Measurements from ENCODE around the gene STIM1.
"Not testable (repeated sequence)": the region's sequence is repeated elsewhere in the genome, so short reads cannot be mapped to it uniquely, and the experiment has no call there.

Gene STIM1

GRCh38 chr11:3879967-3880542 lies 24.6 kb downstream of the STIM1 start:
- FAIRE-seq: no peak

GRCh38 chr11:3880724-3881123 lies 25.3 kb downstream of the STIM1 start:
- DNase-seq (ENCODE audit: low spot score) (no peak), FAIRE-seq (no peak)

More at GRCh38 chr11:3879967-3880542, 24.6 kb downstream of the STIM1 start:
- no peak for DNase-seq (ENCODE audit: low spot score)

- DNase-seq (ENCODE audit: low spot score) (no peak), FAIRE-seq (no peak)
Observed at GRCh38 chr11:3882655-3883054, 27.2 kb downstream of the STIM1 start.

- no peak for FAIRE-seq
Observed at GRCh38 chr11:3885855-3886254, 30.4 kb downstream of the STIM1 start.

GRCh38 chr11:3886985-3887384 lies 31.5 kb downstream of the STIM1 start:
- DNase-seq (ENCODE audit: low spot score): no peak
- no peak for FAIRE-seq

More at GRCh38 chr11:3885855-3886254, 30.4 kb downstream of the STIM1 start:
- DNase-seq (ENCODE audit: low spot score): no peak

- FAIRE-seq: no peak
- no peak for DNase-seq (ENCODE audit: low spot score)
Observed at GRCh38 chr11:3888876-3889275, 33.4 kb downstream of the STIM1 start.

GRCh38 chr11:3890014-3890413 lies 34.5 kb downstream of the STIM1 start:
- FAIRE-seq (no peak), DNase-seq (ENCODE audit: low spot score) (no peak)

GRCh38 chr11:3890806-3891205 lies 35.3 kb downstream of the STIM1 start:
- DNase-seq (ENCODE audit: low spot score) (no peak), FAIRE-seq (no peak)

- FAIRE-seq: no peak
- DNase-seq (ENCODE audit: low spot score): no peak
Observed at GRCh38 chr11:3891751-3892150, 36.3 kb downstream of the STIM1 start.

GRCh38 chr11:3892156-3892555 lies 36.7 kb downstream of the STIM1 start:
- FAIRE-seq (no peak), DNase-seq (ENCODE audit: low spot score) (no peak)

GRCh38 chr11:3893311-3893710 lies 37.8 kb downstream of the STIM1 start:
- no peak for FAIRE-seq

GRCh38 chr11:3894128-3894731 lies 38.8 kb downstream of the STIM1 start:
- no peak for FAIRE-seq
- no peak for DNase-seq (ENCODE audit: low spot score)

More at GRCh38 chr11:3893311-3893710, 37.8 kb downstream of the STIM1 start:
- DNase-seq (ENCODE audit: low spot score): no peak

- no peak for FAIRE-seq
- DNase-seq (ENCODE audit: low spot score): no peak
Observed at GRCh38 chr11:3896644-3897043, 41.2 kb downstream of the STIM1 start.

GRCh38 chr11:3900230-3900629 lies 44.8 kb downstream of the STIM1 start:
- FAIRE-seq; DNase-seq (ENCODE audit: low spot score): not testable (repeated sequence)

- no peak for FAIRE-seq
Observed at GRCh38 chr11:3901249-3902025, 46.0 kb downstream of the STIM1 start.

GRCh38 chr11:3902441-3902840 lies 47.0 kb downstream of the STIM1 start:
- DNase-seq (ENCODE audit: low spot score): no peak
- FAIRE-seq: no peak

More at GRCh38 chr11:3901249-3902025, 46.0 kb downstream of the STIM1 start:
- DNase-seq (ENCODE audit: low spot score): no peak

- FAIRE-seq: no peak
- no peak for DNase-seq (ENCODE audit: low spot score)
Observed at GRCh38 chr11:3903207-3903896, 47.9 kb downstream of the STIM1 start.

GRCh38 chr11:3904228-3904627 lies 48.8 kb downstream of the STIM1 start:
- DNase-seq (ENCODE audit: low spot score) (peak; percentile 25), FAIRE-seq (no peak)

GRCh38 chr11:3905080-3905953 lies 49.9 kb downstream of the STIM1 start:
- DNase-seq (ENCODE audit: low spot score) (peak; percentile 86), FAIRE-seq (no peak)

GRCh38 chr11:3906166-3906565 lies 50.7 kb downstream of the STIM1 start:
- FAIRE-seq (no peak), DNase-seq (ENCODE audit: low spot score) (no peak)

- no peak for DNase-seq (ENCODE audit: low spot score)
- FAIRE-seq: no peak
Observed at GRCh38 chr11:3907590-3907989, 52.1 kb downstream of the STIM1 start.

All from urothelium cell line (cell line).